ENCODE results near the gene SEPTIN5.

SEPTIN5 gene

GRCh38 chr22:19667872-19668740 is 46.2 kb upstream of the SEPTIN5 start:
- Histone ChIP-seq H3K56ac (ENCODE audit: low read length) (no peak overlapping the region), H3K23ac (ENCODE audit: low read length) (no peak overlapping the region), H2BK15ac (replicated peaks; ENCODE audit: low read depth) (no peak overlapping the region), H3K18ac (ENCODE audit: low read length) (no peak overlapping the region), H2BK5ac (ENCODE audit: low read length) (no peak overlapping the region), H2AK5ac (ENCODE audit: low read length) (no peak overlapping the region), H4K8ac (ENCODE audit: low read depth, low read length) (no peak overlapping the region), H3K4me2 (ENCODE audit: low read length) (no peak overlapping the region), H3K36me3 (ENCODE audit: control insufficient read depth, insufficient read depth, low read length) (no peaks in the 10 kb centered on the region), H3K27me3 (ENCODE audit: insufficient read depth, low read length, poor library complexity) (no peaks in the 10 kb centered on the region), H4K5ac (ENCODE audit: low read length) (no peak overlapping the region), H3K4me1 (ENCODE audit: control insufficient read depth, low read depth, low read length) (no peaks in the 10 kb centered on the region), H3K27ac (ENCODE audit: low read depth, low read length) (no peak overlapping the region), H2BK120ac (ENCODE audit: low read depth, low read length) (no peak overlapping the region), H3K4me3 (ENCODE audit: low read length) (no peak overlapping the region), H3K79me1 (ENCODE audit: low read length) (no peaks in the 10 kb centered on the region), H3K79me2 (ENCODE audit: control insufficient read depth, insufficient read depth, low read length) (no peaks in the 10 kb centered on the region), H3K9ac (ENCODE audit: low read length) (no peak overlapping the region), H3K4ac (ENCODE audit: low read depth, low read length) (no peak overlapping the region)
- no peak for DNase-seq
- no CpG with 5 or more reads among the region's 19 CpGs for WGBS (ENCODE audit: extremely low coverage, insufficient coverage, low lambda C conversion rate)

GRCh38 chr22:19668748-19669147 is 45.6 kb upstream of the SEPTIN5 start:
- no peak overlapping the region for H3K18ac ChIP-seq (ENCODE audit: low read length)
- no peak overlapping the region for H3K9ac ChIP-seq (ENCODE audit: low read length)
- H4K8ac ChIP-seq (ENCODE audit: low read depth, low read length), result no peak overlapping the region
- H3K4me3 ChIP-seq (ENCODE audit: low read length), result no peak overlapping the region
- no peak for DNase-seq
- no peak overlapping the region for H2AK5ac ChIP-seq (ENCODE audit: low read length)
- no peak overlapping the region for H3K56ac ChIP-seq (ENCODE audit: low read length)
- no peaks in the 10 kb centered on the region for H3K27me3 ChIP-seq (ENCODE audit: insufficient read depth, low read length, poor library complexity)
- no peak overlapping the region for H2BK15ac ChIP-seq (replicated peaks; ENCODE audit: low read depth)
- no peak overlapping the region for H3K27ac ChIP-seq (ENCODE audit: low read depth, low read length)
- no peak overlapping the region for H3K4ac ChIP-seq (ENCODE audit: low read depth, low read length)
- no peak overlapping the region for H4K5ac ChIP-seq (ENCODE audit: low read length)
- no peak overlapping the region for H2BK5ac ChIP-seq (ENCODE audit: low read length)
- no peak overlapping the region for H3K23ac ChIP-seq (ENCODE audit: low read length)
- H2BK120ac ChIP-seq (ENCODE audit: low read depth, low read length), result no peak overlapping the region
- H3K79me1 ChIP-seq (ENCODE audit: low read length), result no peaks in the 10 kb centered on the region
- no peak overlapping the region for H3K4me2 ChIP-seq (ENCODE audit: low read length)
- no CpG with 5 or more reads among the region's 10 CpGs for WGBS (ENCODE audit: extremely low coverage, insufficient coverage, low lambda C conversion rate)
- no peaks in the 10 kb centered on the region for H3K36me3 ChIP-seq (ENCODE audit: control insufficient read depth, insufficient read depth, low read length)
- no peaks in the 10 kb centered on the region for H3K79me2 ChIP-seq (ENCODE audit: control insufficient read depth, insufficient read depth, low read length)
- H3K4me1 ChIP-seq (ENCODE audit: control insufficient read depth, low read depth, low read length), result no peaks in the 10 kb centered on the region

GRCh38 chr22:19669570-19669969 is 44.7 kb upstream of the SEPTIN5 start:
- Histone ChIP-seq H3K79me1 (ENCODE audit: low read length) (no peaks in the 10 kb centered on the region), H3K56ac (ENCODE audit: low read length) (no peak overlapping the region), H4K8ac (ENCODE audit: low read depth, low read length) (no peak overlapping the region), H3K9ac (ENCODE audit: low read length) (no peak overlapping the region), H2BK5ac (ENCODE audit: low read length) (no peak overlapping the region), H3K18ac (ENCODE audit: low read length) (no peak overlapping the region), H2BK120ac (ENCODE audit: low read depth, low read length) (no peak overlapping the region), H3K27me3 (ENCODE audit: insufficient read depth, low read length, poor library complexity) (no peaks in the 10 kb centered on the region), H2BK15ac (replicated peaks; ENCODE audit: low read depth) (no peak overlapping the region), H3K4ac (ENCODE audit: low read depth, low read length) (no peak overlapping the region), H3K23ac (ENCODE audit: low read length) (no peak overlapping the region), H3K79me2 (ENCODE audit: control insufficient read depth, insufficient read depth, low read length) (no peaks in the 10 kb centered on the region), H3K36me3 (ENCODE audit: control insufficient read depth, insufficient read depth, low read length) (no peaks in the 10 kb centered on the region), H3K27ac (ENCODE audit: low read depth, low read length) (no peak overlapping the region), H2AK5ac (ENCODE audit: low read length) (no peak overlapping the region), H3K4me1 (ENCODE audit: control insufficient read depth, low read depth, low read length) (no peaks in the 10 kb centered on the region), H3K4me2 (ENCODE audit: low read length) (no peak overlapping the region), H3K4me3 (ENCODE audit: low read length) (no peak overlapping the region), H4K5ac (ENCODE audit: low read length) (no peak overlapping the region)
- no peak for DNase-seq
- WGBS (ENCODE audit: extremely low coverage, insufficient coverage, low lambda C conversion rate), result no CpG with 5 or more reads among the region's 4 CpGs

DNA sequence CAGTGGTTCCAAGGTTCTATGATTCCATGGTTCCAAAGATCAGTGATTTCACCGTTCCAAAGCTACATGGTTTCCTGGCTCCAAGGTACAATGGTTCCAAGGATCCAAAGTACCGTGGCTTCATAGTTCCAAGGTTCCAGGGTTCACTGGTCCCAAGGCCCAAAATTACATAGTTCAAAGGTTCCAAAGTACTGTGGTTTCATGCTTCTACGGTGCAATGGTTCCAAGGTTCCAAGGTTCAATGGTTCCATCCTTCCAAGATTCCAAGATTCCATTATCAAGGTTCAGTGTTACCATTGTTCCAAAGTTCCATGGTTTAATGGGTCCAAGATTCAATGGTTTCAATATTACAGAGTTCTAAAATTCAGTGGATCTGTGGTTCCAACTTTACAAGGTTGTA is 43.0 kb upstream of the SEPTIN5 start:
- no peaks in the 10 kb centered on the region for H3K27me3 ChIP-seq (ENCODE audit: insufficient read depth, low read length, poor library complexity)
- H4K8ac ChIP-seq (ENCODE audit: low read depth, low read length), result no peak overlapping the region
- no peak overlapping the region for H3K9ac ChIP-seq (ENCODE audit: low read length)
- H2BK120ac ChIP-seq (ENCODE audit: low read depth, low read length), result no peak overlapping the region
- H3K4me3 ChIP-seq (ENCODE audit: low read length), result no peak overlapping the region
- H3K56ac ChIP-seq (ENCODE audit: low read length), result no peak overlapping the region
- no peak overlapping the region for H3K27ac ChIP-seq (ENCODE audit: low read depth, low read length)
- WGBS (ENCODE audit: extremely low coverage, insufficient coverage, low lambda C conversion rate), result no CpG with 5 or more reads among the region's 3 CpGs
- H3K79me1 ChIP-seq (ENCODE audit: low read length), result no peaks in the 10 kb centered on the region
- H3K4me2 ChIP-seq (ENCODE audit: low read length), result no peak overlapping the region
- no peaks in the 10 kb centered on the region for H3K36me3 ChIP-seq (ENCODE audit: control insufficient read depth, insufficient read depth, low read length)
- DNase-seq, result no peak
- no peak overlapping the region for H3K18ac ChIP-seq (ENCODE audit: low read length)
- no peaks in the 10 kb centered on the region for H3K79me2 ChIP-seq (ENCODE audit: control insufficient read depth, insufficient read depth, low read length)
- no peak overlapping the region for H2BK15ac ChIP-seq (replicated peaks; ENCODE audit: low read depth)
- no peak overlapping the region for H2BK5ac ChIP-seq (ENCODE audit: low read length)
- H3K4me1 ChIP-seq (ENCODE audit: control insufficient read depth, low read depth, low read length), result no peaks in the 10 kb centered on the region
- H2AK5ac ChIP-seq (ENCODE audit: low read length), result no peak overlapping the region
- no peak overlapping the region for H3K4ac ChIP-seq (ENCODE audit: low read depth, low read length)
- H3K23ac ChIP-seq (ENCODE audit: low read length), result no peak overlapping the region
- H4K5ac ChIP-seq (ENCODE audit: low read length), result no peak overlapping the region

DNA sequence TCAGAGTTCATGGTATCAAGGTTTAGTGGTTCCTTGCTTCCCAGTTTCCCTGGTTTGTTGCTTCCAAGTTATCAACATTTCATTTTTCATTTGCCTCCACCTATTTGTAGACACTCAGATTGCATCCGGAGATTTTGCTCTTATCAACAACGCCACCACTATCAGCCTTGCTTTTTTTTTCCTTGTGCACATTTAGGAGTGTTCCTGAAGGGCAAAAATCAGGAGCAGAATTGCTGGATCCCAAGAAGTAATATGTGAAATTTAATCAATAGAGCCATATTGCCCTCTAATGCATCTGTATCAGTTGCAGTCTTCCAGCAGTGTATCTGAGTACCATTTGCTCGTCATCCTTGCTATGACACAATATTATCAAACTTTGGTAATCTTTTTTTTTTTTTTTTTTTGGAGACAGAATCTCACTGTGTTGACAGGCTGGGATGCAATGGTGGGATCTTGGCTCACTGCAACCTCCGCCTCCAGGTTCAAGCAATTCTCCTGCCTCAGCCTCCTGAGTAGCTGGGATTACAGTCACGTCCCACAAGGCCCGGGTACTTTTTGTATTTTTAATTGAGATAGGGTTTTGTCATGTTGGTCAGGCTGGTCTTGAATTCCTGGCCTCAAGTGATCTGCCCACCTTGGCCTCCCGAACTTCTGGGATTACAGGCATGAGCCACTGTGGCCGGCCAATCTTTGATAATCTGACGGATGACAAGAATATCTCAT is 42.1 kb upstream of the SEPTIN5 start:
- Histone ChIP-seq H3K79me2 (ENCODE audit: control insufficient read depth, insufficient read depth, low read length) (no peaks in the 10 kb centered on the region), H3K4me1 (ENCODE audit: control insufficient read depth, low read depth, low read length) (no peaks in the 10 kb centered on the region), H3K27ac (ENCODE audit: low read depth, low read length) (no peak overlapping the region), H4K8ac (ENCODE audit: low read depth, low read length) (no peak overlapping the region), H2BK5ac (ENCODE audit: low read length) (no peak overlapping the region), H3K18ac (ENCODE audit: low read length) (no peak overlapping the region), H3K27me3 (ENCODE audit: insufficient read depth, low read length, poor library complexity) (no peaks in the 10 kb centered on the region), H3K4me3 (ENCODE audit: low read length) (no peak overlapping the region), H3K4ac (ENCODE audit: low read depth, low read length) (no peak overlapping the region), H3K4me2 (ENCODE audit: low read length) (no peak overlapping the region), H3K36me3 (ENCODE audit: control insufficient read depth, insufficient read depth, low read length) (no peaks in the 10 kb centered on the region), H4K5ac (ENCODE audit: low read length) (no peak overlapping the region), H3K79me1 (ENCODE audit: low read length) (no peaks in the 10 kb centered on the region), H3K56ac (ENCODE audit: low read length) (no peak overlapping the region), H2AK5ac (ENCODE audit: low read length) (no peak overlapping the region), H2BK120ac (ENCODE audit: low read depth, low read length) (no peak overlapping the region), H2BK15ac (replicated peaks; ENCODE audit: low read depth) (no peak overlapping the region), H3K23ac (ENCODE audit: low read length) (no peak overlapping the region), H3K9ac (ENCODE audit: low read length) (no peak overlapping the region)
- no CpG with 5 or more reads among the region's 9 CpGs for WGBS (ENCODE audit: extremely low coverage, insufficient coverage, low lambda C conversion rate)
- DNase-seq, result no peak

All from mesendoderm (in vitro differentiated cells).